HCT116 (cell line): ENCODE measurements around the gene ZNRF3. TPM values are rescaled to one million over a fixed set of nuclear protein-coding genes. Genes with fewer than 3 reads are reported as not detected.

Experiments used
- ATAC-seq: fragments of 200-7000 bp; cut with Tn5 transposase; 2 replicates; pipeline ENCODE4 v1.9.1; 2020; ENCODE audit warnings: mild to moderate bottlenecking, moderate library complexity
- BruUV-seq: library from RNA; stranded (reverse); fragments of 400-500 nt; replicated peaks from 2 replicates; lab custom pipeline; 2021; lab: Mats Ljungman, UMichigan
- CTCF ChIA-PET: fragments of 300-600 bp; sonication (Branson Sonifier 250); formaldehyde crosslinking; loops from one replicate; lab custom pipeline; 2021; ENCODE audit warnings: antibody characterized with exemption; lab: Charles Lee
- POLR2A ChIA-PET: fragments of 300-600, 350-600 bp; sonication (Branson Sonifier 250); formaldehyde crosslinking; loops from one replicate; lab custom pipeline; 2021; ENCODE audit warnings: antibody characterized with exemption; lab: Charles Lee
- RAD21 ChIA-PET, 2 experiments: fragments of 300-600 bp; sonication (Branson Sonifier 250); formaldehyde crosslinking; loops; one replicate each; lab custom pipeline; 2023; ENCODE audit warnings: low total read pairs in 2 of 2; ENCODE audit not compliant: uncharacterized antibody in 2 of 2, unreplicated experiment in 2 of 2, low non-redundant PET in 1 of 2; lab: Charles Lee
- DNase-seq: peaks from one replicate; pipeline ENCODE4 v3.0.0-alpha.2; 2010; ENCODE audit warnings: low read depth, low spot score
- H2AFZ ChIP-seq: fragments of 200-600 bp; shearing (Covaris generic), sonication (generic); 2 replicates; pipeline ENCODE4 v1.6.1; 2017; ENCODE audit warnings: low read depth, mixed run types, mixed read lengths, antibody characterized with exemption, low read length; ENCODE audit not compliant: poor library complexity, severe bottlenecking
- H3K27ac ChIP-seq: 2 replicates; pipeline ENCODE4 v1.5.1; 2012; ENCODE audit warnings: low read depth, low read length
- H3K27me3 ChIP-seq: fragments of 200-600 bp; sonication (generic); 2 replicates; pipeline ENCODE4 v1.6.1; 2016; ENCODE audit warnings: mixed run types, low read length, mixed read lengths; ENCODE audit not compliant: insufficient read depth
- H3K36me3 ChIP-seq, 2 experiments: fragments of 200-500 bp in 1 of 2; fragments of 200-600 bp in 1 of 2; sonication (Bioruptor generic) in 1 of 2; sonication (generic) in 1 of 2; 2 replicates each; pipeline versions ENCODE4 v1.5.1 to v1.6.1; 2014 to 2016; ENCODE audit warnings: low read length in 2 of 2, inconsistent platforms in 1 of 2, mixed read lengths in 1 of 2, mixed run types in 1 of 2; ENCODE audit not compliant: insufficient read depth in 2 of 2, control insufficient read depth in 1 of 2
- H3K4me1 ChIP-seq, 2 experiments: fragments of 200-600 bp in 1 of 2; sonication (generic) in 1 of 2; 2 replicates each; pipeline versions ENCODE4 v1.5.1 to v1.6.1; 2012 to 2017; ENCODE audit warnings: low read length in 2 of 2, inconsistent platforms in 1 of 2, mild to moderate bottlenecking in 1 of 2, mixed read lengths in 1 of 2, mixed run types in 1 of 2, moderate library complexity in 1 of 2; ENCODE audit not compliant: insufficient read depth in 2 of 2, control insufficient read depth in 1 of 2
- H3K4me2 ChIP-seq: fragments of 200-600 bp; sonication (generic); 2 replicates; pipeline ENCODE4 v1.6.1; 2017; ENCODE audit warnings: mixed run types, low read length, mixed read lengths
- H3K4me3 ChIP-seq, 2 experiments: fragments of 200-600 bp in 1 of 2; sonication (generic) in 1 of 2; replicated peaks in 1 of 2; 2 replicates each; pipeline ENCODE4 v1.5.1; 2011 to 2016; ENCODE audit warnings: low read length in 2 of 2, control low read depth in 1 of 2, low read depth in 1 of 2, mild to moderate bottlenecking in 1 of 2, mixed read lengths in 1 of 2, mixed run types in 1 of 2
- H3K79me2 ChIP-seq: fragments of 200-600 bp; sonication (generic); 2 replicates; pipeline ENCODE4 v1.6.1; 2017; ENCODE audit warnings: mild to moderate bottlenecking, mixed run types, low read length, moderate library complexity, mixed read lengths; ENCODE audit not compliant: insufficient read depth
- H3K9ac ChIP-seq: fragments of 200-600 bp; sonication (generic); 2 replicates; pipeline ENCODE4 v1.6.1; 2016; ENCODE audit warnings: low read length, mixed read lengths
- H3K9me2 ChIP-seq: fragments of 200-600 bp; sonication (generic), shearing (Covaris generic); 2 replicates; pipeline ENCODE4 v1.6.1; 2017; ENCODE audit warnings: mixed run types, mild to moderate bottlenecking, moderate library complexity; ENCODE audit not compliant: insufficient read depth
- H3K9me3 ChIP-seq, 2 experiments: fragments of 200-500 bp in 1 of 2; fragments of 200-600 bp in 1 of 2; sonication (Bioruptor generic) in 1 of 2; sonication (generic) in 1 of 2; 2 replicates each; pipeline ENCODE4 v1.6.1; 2014 to 2017; ENCODE audit warnings: low read length in 2 of 2, mixed read lengths in 2 of 2, inconsistent platforms in 1 of 2, low read depth in 1 of 2, mild to moderate bottlenecking in 1 of 2, mixed run types in 1 of 2, moderate library complexity in 1 of 2; ENCODE audit not compliant: control insufficient read depth in 1 of 2, insufficient read depth in 1 of 2
- H4K20me1 ChIP-seq: fragments of 200-600 bp; sonication (generic), shearing (Covaris generic); 2 replicates; pipeline ENCODE4 v1.6.1; 2017; ENCODE audit warnings: mixed run types, mild to moderate bottlenecking, moderate library complexity; ENCODE audit not compliant: insufficient read depth
- CBX3 ChIP-seq: IDR thresholded peaks from 2 replicates; pipeline ENCODE4 v1.6.1; 2012; ENCODE audit warnings: low read depth
- CEBPB ChIP-seq: IDR thresholded peaks from 2 replicates; pipeline ENCODE4 v1.6.1; 2012; ENCODE audit warnings: low read depth
- CTCF ChIP-seq, 3 experiments: fragments of 200-600 bp in 1 of 3; sonication (generic) in 1 of 3; IDR thresholded peaks in 2 of 3; conservative IDR thresholded peaks in 1 of 3; 2 replicates each; pipeline ENCODE4 v1.5.1; 2012 to 2017; ENCODE audit warnings: low read depth in 2 of 3, low read length in 2 of 3, antibody characterized with exemption in 1 of 3, borderline replicate concordance in 1 of 3, control low read depth in 1 of 3, mild to moderate bottlenecking in 1 of 3, mixed read lengths in 1 of 3, mixed run types in 1 of 3, moderate library complexity in 1 of 3; ENCODE audit not compliant: insufficient read depth in 1 of 3
- POLR2A ChIP-seq: IDR thresholded peaks from 2 replicates; pipeline ENCODE4 v1.7.0; 2011; ENCODE audit warnings: borderline replicate concordance; ENCODE audit not compliant: insufficient read depth, insufficient read length; ENCODE audit errors: extremely low read depth
- RAD21 ChIP-seq: IDR thresholded peaks from 2 replicates; pipeline ENCODE4 v1.6.1; 2012; ENCODE audit warnings: low read depth, mild to moderate bottlenecking
- SIN3A ChIP-seq: IDR thresholded peaks from 2 replicates; pipeline ENCODE4 v1.6.1; 2012; ENCODE audit warnings: low read depth
- YY1 ChIP-seq: IDR thresholded peaks from 2 replicates; pipeline ENCODE4 v1.6.1; 2011; ENCODE audit warnings: low read length, low read depth, moderate library complexity, mild to moderate bottlenecking; ENCODE audit not compliant: insufficient replicate concordance; ENCODE audit errors: extremely low read depth
- intact Hi-C: fragments of 100-400 bp; cut with micrococcal nuclease; formaldehyde crosslinking; loops from 2 replicates; pipeline ENCODE4 v1.10.0; 2022
- total RNA-seq: library from RNA; stranded (reverse); gene quantifications from one replicate; pipeline ENCODE4 v1.2.1, GENCODE V29; 2021; ENCODE audit not compliant: unreplicated experiment
- TF ChIP-seq, protein P1 (sequence below): IDR thresholded peaks from 2 replicates; pipeline ENCODE4 v1.6.1; 2012

Gene ZNRF3
- total RNA-seq, 1 experiment from 2014 or later, result 12.2 TPM

- POLR2A ChIA-PET, result no interaction called here
These were observed 27.8 kb upstream of the ZNRF3 start for GRCh38 chr22:28855355-28856094.

More at GRCh38 chr22:28855355-28856094, 27.8 kb upstream of the ZNRF3 start:
- no peaks in the 10 kb centered on the region for H3K9me3 ChIP-seq
- H4K20me1 ChIP-seq, result no peaks in the 10 kb centered on the region
- H3K9ac ChIP-seq, result no peak overlapping the region
- H3K36me3 ChIP-seq, result no peaks in the 10 kb centered on the region
- H3K79me2 ChIP-seq, result no peaks in the 10 kb centered on the region
- DNase-seq (peak; percentile 73), ATAC-seq (peak; percentile 80)
- ChIA-PET RAD21 (interaction anchor here (0.6 to 3.1 kb wide), 5 partner anchors 48 to 185 kb away, joined by 3 to 22 read pairs (median 4); no protein-coding TSS in a partner anchor), CTCF (interaction anchor here (0.6 to 2.8 kb wide), 11 partner anchors 21 to 390 kb away, joined by 3 to 80 read pairs (median 4); partner anchors contain the start of gene ZNRF3)
- peaks cover 22 to 23% of the 10 kb centered on the region in 2 experiments for H3K4me1 ChIP-seq
- H3K27me3 ChIP-seq, result no peaks in the 10 kb centered on the region
- no peak overlapping the region for H2AFZ ChIP-seq
- no peak overlapping the region for H3K27ac ChIP-seq
- TF ChIP-seq CTCF (IDR thresholded peaks at IDR 0.05 in 2 of 3, conservative IDR thresholded peaks at IDR 0.05 in 1 of 3; ENCODE audit: borderline replicate concordance in 1 of 3, insufficient read depth in 1 of 3, low read depth in 2 of 3, low read length in 2 of 3) (peak; percentile 82 to 93 (median 90)), CBX3 (0 out of 2 replicates have a peak, but pooled peaks have one; percentile 39), SIN3A (no peak), POLR2A (no peak), YY1 (no peak), RAD21 (peak; percentile 92), CEBPB (0 out of 2 replicates have a peak, but pooled peaks have one; percentile 22)
- TF ChIP-seq, protein P1, sequence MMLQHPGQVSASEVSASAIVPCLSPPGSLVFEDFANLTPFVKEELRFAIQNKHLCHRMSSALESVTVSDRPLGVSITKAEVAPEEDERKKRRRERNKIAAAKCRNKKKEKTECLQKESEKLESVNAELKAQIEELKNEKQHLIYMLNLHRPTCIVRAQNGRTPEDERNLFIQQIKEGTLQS, result no peak
- no peak overlapping the region for H3K4me3 ChIP-seq
- peak overlapping the region; percentile 30 for H3K4me2 ChIP-seq
- H3K9me2 ChIP-seq, result no peaks in the 10 kb centered on the region
- intact Hi-C loops, result loop anchor here (1.0 to 10.0 kb wide), 3 partner anchors 185 to 389 kb away; no protein-coding TSS in a partner anchor
- BruUV-seq, result no TSS peak
